CD4-positive, alpha-beta T cell treated with Interferon alpha-2 for 1 hour (primary cell): ENCODE data around the gene LSAMP.

Source experiments
- DNase-seq, 2 donors: peaks; one replicate each; pipeline ENCODE4 v3.0.0-alpha.2; 2020 to 2022

Gene LSAMP

DNA sequence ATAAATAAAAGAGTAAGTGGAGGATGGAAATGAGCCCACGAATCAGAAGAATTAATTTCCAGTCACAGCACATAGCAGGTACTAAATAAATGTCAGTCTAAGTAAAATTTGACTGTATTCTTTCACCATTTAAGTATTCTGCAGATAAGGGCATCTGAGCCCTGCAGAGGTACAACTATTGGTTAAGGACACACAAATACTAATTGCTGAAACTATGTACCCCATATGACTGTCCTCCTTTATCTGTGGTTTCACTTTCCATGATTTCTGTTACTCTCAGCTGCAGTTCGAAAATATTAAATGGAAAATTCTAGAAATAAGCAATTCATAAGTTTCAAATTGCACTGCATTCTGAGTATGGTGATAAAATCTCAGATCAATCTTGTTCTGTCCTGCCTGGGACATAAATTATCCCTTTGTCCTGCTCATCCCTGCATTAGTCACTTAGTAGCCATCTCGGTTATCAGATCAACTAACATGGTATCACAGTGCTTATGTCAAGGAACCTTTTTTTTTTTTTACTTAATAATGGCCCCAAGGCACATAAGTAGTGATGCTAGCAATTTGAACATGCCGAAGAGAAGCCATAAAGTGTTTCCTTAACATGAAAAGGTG lies 95.1 kb downstream of the LSAMP start:
- DNase-seq, result no peak

DNA sequence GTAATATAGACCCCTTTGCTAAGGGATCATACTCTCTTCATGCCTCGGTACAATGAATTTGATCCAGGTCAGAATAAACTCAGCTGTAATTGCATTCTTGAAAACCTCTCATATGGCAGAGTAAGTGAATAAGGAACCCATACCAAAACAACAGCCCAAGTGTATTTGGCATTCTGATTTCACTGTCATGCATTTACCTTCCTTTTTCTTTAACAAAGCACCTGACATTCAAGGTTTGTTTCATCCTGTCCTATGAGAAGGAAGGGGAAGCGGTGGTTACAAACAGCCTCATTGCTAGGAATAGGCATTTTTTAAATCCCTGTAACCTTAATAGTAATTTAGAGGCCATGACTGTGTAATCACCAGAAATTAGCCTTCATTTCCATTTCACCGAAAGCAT lies 97.1 kb downstream of the LSAMP start:
- no peak for DNase-seq

DNA sequence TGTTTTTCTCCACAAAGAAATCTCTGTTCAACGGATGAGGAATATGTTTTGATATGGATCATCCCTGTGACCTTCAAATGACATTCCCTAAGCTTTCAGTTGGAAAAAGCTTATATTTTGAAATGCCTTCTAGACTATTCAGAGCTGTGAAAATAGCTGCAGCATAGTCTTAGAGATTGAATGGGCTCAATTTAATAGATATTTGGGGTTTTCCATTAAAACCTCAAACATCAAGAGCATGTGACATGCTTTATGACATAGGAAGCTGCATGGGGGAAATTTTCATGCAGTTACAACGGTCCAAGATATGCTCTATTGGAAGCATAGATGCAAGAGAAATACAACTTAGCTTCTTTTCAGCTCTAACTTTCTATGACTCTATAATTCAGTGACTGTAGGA lies 102.8 kb downstream of the LSAMP start:
- DNase-seq, result no peak

DNA sequence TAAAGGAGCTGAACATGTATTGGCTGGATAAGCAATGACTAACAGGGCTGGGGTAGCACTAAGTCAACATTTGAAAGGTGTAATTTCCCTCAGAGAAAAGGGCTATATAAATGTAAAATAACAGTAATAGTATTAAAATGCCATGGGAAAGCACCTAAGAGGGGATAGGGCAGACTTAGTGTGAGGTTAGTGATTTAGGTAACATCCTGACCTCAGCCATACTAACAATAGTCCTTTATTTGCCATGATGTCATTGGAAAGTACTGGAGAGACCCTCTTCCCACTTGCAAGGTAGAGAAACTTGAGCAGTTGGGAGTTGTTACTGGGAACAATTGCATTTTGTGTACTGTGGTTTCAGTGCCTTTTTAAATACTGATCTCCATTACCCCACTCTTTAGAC lies 103.4 kb downstream of the LSAMP start:
- DNase-seq, result no peak

DNA sequence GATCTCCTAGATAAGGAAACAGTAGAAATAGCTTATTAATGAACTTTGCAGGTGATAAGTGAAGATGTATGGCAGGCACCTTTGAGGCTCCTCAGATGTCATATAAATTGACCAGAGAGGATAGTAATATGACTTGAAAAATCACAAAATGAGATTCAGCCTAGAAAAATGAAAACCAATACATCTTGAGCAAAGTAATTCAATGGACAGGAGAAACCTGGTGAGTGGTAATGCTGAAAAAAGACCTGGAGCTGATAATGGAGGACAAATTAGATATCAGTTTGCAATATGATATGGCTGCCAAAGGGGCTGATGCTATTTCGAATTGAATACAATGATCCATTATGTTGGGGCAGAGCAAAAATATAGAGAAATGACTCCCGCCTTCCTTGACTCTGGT lies 103.9 kb downstream of the LSAMP start:
- DNase-seq, result no peak

DNA sequence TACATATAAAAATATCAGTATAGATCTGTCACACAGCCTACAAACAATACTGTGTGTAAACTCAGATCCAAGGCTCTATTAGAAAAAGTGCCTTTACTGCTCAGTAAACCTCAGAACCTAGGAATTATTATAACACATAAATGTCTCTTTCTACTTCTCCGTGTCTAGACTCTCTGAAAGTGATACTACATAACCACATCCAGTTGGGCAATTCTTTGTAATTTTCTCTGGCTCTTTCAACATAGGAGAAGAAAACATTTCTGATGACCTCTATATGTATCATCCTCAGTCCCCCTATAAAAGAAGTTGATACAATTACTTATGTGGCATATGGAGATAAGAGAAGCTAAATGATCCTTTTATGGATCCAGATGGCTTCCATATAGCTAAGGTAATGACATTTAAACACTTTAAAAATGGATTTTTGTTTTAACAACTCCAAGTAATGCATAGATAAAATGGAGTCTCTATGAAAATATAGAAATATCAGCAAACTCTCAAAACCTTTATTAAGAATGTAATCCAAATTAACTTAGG lies 104.5 kb downstream of the LSAMP start:
- no peak for DNase-seq

DNA sequence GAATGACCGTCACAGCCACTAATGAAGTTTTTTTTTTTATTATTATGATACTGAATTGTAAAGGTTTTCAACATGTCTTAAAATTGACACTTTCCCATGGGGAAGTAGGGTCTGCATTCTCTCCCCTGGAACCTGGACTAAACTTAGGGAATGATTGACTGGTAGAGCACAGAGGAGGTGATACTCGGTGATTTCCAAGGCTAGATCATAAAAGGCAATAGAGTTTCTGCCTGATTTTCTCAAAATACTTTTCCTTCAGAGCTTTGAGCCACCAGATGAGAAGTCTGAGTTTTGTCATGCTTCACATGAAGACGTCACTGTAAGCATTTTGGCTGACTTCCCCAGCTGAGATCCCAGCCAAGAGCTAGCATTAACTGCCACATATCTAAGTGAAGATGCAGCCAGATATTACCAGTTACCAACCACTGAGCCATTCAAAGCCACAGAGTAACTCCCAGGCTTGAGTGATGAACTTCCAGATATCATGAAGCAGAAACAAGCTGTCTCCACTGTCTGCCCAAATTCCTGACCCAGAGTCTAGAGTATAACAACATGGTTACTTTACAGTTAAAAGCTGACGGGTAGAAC lies 105.8 kb downstream of the LSAMP start:
- DNase-seq, result no peak

DNA sequence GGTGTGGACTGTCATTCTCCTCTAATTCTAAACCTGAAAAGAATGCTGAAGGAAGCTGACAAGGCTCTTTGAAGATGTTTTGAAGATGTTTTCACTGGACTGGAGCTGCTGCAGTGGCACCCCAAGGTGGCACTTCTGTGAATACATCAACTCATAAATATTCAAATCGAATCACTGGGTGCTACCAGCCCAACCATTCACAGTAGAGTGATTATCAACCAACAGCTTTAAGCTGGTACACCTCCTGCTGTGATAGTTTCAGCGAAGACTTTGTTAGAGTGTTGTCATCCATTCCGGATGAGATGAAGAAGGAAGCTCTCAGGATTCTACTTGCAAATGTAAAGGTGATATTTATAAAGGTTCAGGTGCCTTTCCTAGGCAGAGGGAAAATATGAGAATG lies 106.6 kb downstream of the LSAMP start:
- DNase-seq, result no peak

DNA sequence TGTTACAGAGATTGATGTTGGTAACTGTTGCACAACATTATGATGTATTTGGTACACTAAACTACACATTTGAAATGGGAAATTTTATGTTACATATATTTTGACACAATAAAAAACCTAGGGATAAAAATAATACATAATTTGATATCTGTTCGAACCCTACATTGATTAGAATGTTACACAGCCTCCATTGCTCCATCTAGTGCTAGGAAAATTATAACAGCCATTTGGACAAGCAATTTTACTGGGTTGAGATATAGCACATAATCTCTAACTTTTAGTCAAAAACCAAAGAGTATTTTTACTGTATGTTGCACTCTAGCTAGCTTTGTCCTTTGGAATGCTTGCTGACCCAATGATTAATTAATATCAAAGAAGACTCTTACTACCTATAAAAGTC lies 108.1 kb downstream of the LSAMP start:
- DNase-seq, result no peak

DNA sequence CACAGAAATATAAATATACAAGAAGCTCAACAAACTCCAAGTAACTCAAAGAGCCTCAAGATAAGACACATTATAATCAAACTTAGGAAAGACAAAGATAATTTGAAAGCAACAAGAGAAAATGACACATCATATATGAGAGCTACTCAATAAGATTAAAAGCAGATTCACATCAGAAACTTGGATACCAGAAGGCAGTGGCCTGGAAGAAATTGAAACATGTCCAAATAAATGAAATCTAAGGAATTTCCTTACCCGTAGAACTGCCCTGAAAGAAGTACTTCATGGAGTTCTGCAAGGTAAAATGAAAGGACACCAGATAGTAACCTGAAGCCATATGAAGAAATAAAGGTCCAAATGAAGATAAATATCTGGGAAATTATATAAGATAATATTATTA lies 113.9 kb downstream of the LSAMP start:
- no peak for DNase-seq

DNA sequence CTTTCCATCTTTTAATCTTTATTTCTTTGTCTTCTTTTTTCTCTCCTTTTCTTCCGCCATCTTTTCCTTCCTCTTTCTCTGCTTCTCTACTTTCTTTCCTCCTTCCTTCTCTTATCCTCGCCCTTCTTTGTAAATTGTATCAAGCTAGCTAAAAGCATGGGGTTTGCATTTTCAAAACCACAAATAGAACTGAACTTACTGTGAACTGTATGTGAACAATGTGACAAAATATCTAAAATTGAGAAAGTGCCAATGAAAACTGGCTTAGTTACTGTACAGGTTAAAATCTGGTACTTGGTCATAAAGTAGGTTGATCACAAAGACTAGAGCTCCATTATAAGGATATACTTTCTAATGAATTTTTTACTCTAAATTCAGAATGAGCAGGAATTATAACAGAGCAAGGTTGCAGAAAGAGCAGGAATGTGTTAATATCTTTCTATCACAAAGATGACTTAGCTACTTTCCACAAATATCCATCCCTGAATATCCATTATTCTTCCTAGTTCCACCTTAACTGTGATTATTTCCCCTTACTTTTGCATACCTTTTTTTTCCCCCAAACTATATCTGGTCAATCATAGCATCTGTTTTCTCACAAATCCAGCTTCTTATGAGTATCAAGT lies 122.4 kb downstream of the LSAMP start:
- DNase-seq, result no peak

DNA sequence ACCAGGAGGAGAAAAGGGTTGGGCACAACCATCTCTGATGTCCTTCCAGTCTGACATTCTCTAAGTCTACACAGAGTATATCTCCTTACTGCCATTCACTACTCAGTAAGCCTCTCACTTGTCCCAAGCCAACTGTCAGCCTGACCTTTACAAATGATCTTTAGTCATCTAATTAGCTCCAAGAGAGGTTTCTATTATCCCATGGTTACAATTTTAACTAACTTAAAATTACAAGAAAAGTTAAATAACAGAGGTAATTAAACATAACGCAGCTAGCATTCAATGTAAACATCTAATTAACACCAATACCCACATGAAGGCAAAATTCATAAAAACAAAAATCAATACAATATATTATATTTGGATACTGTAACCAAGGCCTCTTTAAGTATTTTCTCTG lies 126.9 kb downstream of the LSAMP start:
- DNase-seq, result no peak

DNA sequence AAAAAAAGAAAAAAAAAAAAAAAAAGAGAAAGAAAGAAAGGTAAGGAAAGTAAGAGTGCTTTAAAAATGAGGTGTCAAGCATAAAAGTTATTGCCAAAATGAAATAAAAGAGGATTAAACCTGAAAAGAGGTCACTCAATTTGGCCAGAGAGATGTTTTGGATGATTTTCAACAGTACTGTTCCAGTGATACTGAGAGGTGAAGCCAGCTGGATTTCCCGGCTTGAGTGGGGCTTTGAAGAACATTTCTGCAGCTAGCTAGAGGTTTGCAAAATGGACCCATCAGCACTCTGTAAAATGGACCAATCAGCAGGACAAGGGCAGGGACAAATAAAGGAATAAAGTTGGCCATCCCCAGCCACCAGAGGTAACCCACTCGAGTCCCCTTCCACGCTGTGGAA lies 128.5 kb downstream of the LSAMP start:
- DNase-seq, result no peak

DNA sequence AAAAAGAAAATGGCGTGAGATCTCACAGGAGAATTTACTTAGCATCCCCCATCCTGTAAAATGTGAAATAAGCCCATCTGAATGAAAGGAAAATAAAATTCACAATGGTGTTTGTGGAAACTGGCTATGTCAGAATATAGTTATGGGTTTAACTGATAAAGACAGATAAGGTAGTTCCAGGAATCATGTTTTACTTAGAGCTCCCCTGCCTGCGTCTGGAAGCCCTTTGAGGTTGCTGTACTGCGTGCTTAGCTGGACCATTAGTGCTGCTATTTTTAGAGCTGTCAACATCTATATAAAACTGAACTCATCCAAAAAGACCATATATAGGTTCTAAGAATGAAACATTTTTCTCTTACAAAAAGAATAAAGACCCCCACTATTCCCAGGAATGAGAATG lies 130.8 kb downstream of the LSAMP start:
- no peak for DNase-seq

DNA sequence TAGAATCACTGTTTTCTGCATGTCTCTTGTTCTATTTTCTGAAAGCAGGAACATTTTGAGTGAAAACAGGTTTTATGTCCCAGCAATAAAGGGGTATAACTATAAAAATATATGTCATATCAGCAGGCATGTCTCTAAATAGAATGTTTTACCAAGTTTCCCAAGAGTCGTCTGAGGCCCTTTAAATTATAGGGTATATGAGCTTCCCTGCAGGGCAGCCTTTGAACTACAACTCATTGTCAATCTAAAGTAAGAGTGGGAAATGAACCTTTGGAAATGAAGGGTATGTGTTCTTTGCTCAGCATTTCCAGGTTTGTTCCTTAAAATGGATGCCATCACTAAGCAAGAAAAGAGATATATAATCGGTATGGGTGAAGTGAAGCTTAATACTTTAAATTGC lies 138.6 kb downstream of the LSAMP start:
- no peak for DNase-seq

DNA sequence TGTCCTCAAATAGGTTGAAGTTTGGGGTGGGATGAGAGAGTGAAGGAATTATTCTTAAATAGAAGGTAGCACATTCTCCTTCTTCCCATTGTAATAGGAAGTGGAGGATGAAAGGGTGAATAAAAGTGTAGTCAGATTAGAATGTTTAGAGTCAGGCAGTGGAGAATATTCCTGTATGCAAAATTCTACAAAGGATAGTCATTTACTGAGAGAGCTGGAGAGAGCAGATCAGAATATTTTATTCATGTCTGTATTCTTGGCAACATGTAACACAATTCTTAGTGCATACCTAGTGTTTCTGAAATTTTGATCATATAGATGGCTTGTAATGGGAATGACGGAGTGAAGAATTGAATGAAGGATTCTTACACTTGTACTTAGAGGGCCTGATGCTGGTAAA lies 139.1 kb downstream of the LSAMP start:
- DNase-seq, result no peak

DNA sequence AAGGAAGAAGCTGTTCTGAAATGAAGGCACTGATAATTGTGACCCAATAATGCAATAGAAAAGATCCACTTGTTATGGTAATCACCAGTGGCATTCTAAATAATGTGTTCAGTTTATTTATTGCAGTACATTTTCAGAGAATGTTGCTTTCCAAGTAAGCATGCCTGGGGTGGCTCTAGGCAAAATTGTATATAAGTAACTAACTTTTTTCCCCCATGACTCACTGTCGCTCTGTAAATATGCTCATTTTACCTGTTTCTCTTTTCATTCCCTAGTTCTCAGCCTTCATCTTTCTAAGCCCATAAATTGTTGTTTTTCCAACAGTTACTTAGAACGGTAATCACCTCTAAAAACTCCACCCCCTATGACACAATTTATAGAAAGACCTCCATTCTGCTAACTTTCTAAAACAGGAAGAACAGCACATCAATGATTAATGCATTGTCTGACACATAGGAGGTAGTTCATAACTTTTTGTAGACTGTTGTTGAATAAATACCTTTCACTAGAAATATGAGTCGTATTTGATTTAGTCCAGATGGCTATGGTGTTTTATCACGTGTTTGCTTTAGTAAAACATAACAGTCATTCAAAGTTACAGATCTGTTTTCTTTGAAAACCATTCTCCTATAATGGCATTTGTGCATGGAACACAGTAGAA lies 143.1 kb downstream of the LSAMP start:
- no peak for DNase-seq

DNA sequence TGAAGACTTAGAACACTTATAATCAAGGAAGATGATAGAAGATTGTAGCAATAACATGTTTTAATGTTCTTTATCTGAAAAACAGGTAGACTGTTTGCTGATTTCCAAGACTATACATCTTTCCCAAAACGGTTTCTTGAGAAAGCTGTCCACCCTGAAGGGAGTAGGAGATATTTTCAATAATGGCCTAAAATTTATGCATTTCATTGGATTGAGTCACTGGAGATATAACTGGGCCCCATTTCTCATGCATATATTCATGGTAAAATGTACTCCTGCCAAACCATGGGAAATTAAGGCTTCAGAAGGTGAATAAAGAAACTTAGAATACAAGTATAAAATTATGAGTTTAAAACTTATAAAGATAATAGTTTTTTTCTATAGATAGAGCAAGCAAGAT lies 143.9 kb downstream of the LSAMP start:
- DNase-seq, result no peak

DNA sequence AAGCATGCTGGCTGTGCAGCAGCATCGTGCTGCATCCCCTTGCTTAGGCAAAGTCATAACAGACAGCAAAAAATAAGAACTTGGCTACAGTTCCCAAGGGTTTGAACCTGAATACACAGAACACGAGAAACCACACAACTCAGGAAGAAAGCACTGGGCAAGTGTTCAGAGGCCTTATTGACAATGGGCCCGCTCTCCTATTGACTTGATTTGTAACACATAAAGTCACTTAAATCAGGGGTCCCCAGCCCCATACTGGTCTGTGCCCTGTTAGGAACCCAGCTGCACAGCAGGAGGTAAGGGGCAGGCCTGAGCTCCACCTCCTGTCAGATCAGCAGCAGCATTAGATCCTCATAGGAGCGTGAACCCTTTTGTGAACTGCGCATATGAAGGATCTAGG lies 145.1 kb downstream of the LSAMP start:
- no peak for DNase-seq

DNA sequence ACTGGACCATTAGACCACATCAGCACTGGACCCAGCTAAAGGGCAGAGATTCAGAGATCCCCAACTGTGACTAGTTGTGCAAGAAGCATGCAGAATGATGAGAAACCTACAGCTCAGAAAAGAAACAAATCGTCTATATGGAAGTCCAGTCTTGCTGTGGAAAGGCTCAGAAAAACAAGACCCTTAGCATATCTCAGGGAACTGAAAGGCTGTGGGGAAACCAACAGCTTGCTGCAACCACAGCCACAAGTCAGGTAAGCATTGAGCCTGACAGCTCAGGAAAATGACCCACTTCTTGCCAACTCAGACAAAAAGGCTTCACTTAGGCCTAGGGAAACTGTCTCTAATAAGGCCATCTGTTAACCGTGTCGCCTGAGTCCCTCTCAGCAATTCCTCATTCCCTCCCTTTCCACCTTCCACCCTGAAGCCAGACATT lies 145.6 kb downstream of the LSAMP start:
- no peak for DNase-seq

DNA sequence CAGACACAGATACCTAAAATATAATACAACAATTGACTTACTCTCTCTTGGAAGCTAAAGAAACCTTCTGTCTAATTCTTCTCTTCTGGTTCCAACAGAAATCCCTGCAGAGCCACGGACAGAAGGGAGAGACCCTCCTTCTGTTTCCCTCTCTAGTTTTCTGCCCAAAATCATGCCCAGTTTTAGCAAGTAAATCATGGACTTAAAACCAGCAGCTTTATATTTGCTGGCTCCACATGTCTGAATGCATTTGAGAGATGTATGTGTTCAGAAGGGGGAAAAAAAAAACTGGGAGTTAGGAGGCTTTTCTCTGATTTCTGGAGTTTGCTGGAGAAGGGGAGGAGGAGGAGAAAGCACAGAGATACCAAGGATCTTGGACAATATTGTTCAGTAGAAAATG lies 147.1 kb downstream of the LSAMP start:
- DNase-seq, result no peak

DNA sequence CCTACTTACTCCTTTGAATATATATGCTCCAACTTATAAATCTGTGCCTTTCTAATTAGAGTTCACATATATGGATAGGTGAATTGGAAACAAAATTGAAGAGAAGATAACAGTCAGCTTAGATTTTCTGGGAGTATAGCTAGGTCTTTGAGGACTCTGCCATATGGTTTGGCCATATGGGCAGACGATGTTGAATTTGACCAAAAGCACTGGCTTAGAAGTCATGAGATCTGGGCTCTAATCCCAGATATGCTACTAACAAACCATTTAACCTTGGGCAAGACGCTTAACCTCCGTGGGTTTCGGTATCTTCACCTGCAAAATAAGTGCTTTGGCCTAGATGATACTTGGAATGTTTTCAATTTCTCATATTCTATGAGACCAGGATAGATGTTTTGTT lies 154.1 kb downstream of the LSAMP start:
- DNase-seq, result no peak

DNA sequence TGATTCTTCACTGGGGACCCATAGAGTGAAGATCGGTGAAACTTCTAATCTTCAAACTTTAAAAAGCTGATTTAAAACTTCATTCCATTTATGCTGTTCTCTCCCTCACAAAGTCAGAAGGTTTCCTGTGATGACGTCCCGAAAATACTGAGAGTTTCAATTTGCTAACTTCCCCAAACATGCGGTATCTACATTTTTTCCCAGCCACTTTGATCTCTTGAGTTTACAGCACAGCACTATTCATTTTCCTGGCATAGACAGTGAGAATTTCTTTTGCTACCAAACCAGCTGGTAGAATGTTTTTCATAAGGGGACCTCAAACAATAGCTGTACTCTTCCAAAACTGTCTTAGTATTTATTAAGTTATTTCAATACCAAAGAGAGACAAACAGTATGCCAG lies 156.8 kb downstream of the LSAMP start:
- DNase-seq, result no peak

DNA sequence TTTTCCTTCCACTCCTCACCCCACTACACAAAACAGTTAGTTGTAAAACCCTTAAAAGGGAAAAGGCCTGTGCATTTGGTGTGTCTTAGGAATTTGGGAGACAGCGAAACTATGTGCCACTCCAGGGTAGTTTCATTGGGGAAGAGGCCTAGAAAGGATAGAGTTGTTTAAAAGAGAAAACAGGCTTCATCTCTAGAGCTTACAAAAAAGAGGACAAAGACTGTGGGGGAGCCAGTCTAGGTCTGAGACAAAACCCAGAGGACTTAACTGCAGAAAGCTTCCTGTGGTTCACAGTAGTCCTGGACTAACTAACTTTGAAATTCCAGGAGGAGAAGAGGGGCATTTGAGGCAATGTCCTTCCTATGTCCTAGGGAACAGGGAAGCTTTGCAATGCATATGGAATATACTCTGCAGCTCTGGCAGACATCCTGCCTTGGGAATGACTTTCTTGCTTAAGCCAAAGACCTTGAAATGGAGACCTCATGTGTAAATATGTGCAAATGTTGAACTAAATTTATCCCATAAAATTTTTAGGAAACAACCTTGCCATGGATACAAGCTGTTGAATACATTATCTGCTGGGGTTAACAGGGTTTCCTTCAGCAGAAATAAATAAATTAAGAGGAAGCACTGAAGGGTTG lies 159.4 kb downstream of the LSAMP start:
- no peak for DNase-seq
